ENCODE measurements around the gene TRIP12. TPM values are rescaled to one million over a fixed set of nuclear protein-coding genes. Genes with fewer than 3 reads are reported as not detected.

The TRIP12 gene
- total and polyA plus RNA-seq, 2 of the 8 experiments (the other 6 are each of a cell fraction or from before 2014, with no cell fraction given) = 23.1 to 174 TPM

GRCh38 chr2:229838729-229839128 lies 83.1 kb downstream of the TRIP12 start:
- H3K14ac ChIP-seq (ENCODE audit: insufficient read length) = no peak overlapping the region
- no peak overlapping the region for H3K27ac ChIP-seq (ENCODE audit: low read depth, low read length)
- H2BK5ac ChIP-seq (ENCODE audit: low read depth, low read length) = no peak overlapping the region
- H2AFZ ChIP-seq (ENCODE audit: low read length) = no peak overlapping the region
- no peak overlapping the region for H3K4me3 ChIP-seq (ENCODE audit: extremely low read depth in 1 of 4, insufficient read depth in 2 of 4, low read depth in 3 of 4, low read length in 4 of 4)
- no peaks in the 10 kb centered on the region; a peak in 1 of 4 replicates for H3K79me2 ChIP-seq (ENCODE audit: control insufficient read depth in 1 of 2, insufficient read depth in 2 of 2, low read length in 2 of 2)
- H3K56ac ChIP-seq (replicated peaks; ENCODE audit: insufficient read length, low read depth, low read length) = no peak overlapping the region
- 77% methylated on average over 6 of the region's 6 CpGs; no CpG with 5 or more reads in 1 of the 2 experiments for WGBS, 2 experiments (ENCODE audit: extremely low coverage in 1 of 2, insufficient coverage in 1 of 2, insufficient read length in 1 of 2, insufficient replicate concordance in 2 of 2, low coverage in 1 of 2, low lambda C conversion rate in 2 of 2, missing lambda C conversion rate in 1 of 2)
- no peaks in the 10 kb centered on the region for H3K27me3 ChIP-seq (replicated peaks in 1 of 4; ENCODE audit: control insufficient read depth in 3 of 4, extremely low read depth in 1 of 4, insufficient read depth in 3 of 4, low read length in 3 of 4)
- H4K8ac ChIP-seq (ENCODE audit: extremely low read depth, insufficient read depth, low read length) = no peak overlapping the region
- no peaks in the 10 kb centered on the region for H4K20me1 ChIP-seq (replicated peaks in 1 of 2; ENCODE audit: control insufficient read depth in 1 of 2, insufficient read depth in 2 of 2, low read length in 2 of 2)
- H4K5ac ChIP-seq (ENCODE audit: insufficient read length, low read depth, low read length) = no peak overlapping the region
- POLR2A ChIA-PET (ENCODE audit: partially characterized antibody) = interaction anchor here (0.6 to 1.1 kb wide), 2 partner anchors 12 to 227 kb away, joined by 3 to 4 read pairs; no protein-coding TSS in a partner anchor
- H3K36me3 ChIP-seq (ENCODE audit: control insufficient read depth in 2 of 4, insufficient read depth in 4 of 4, low read length in 3 of 4) = peaks cover 0 to 17% (median 2%) of the 10 kb centered on the region in 4 experiments; a peak in 1 of 8 replicates
- no peak overlapping the region for H4K91ac ChIP-seq (replicated peaks; ENCODE audit: insufficient read length, low read length)
- H3K9me3 ChIP-seq (ENCODE audit: insufficient read depth in 2 of 2, low read depth in 1 of 2, low read length in 1 of 2) = no peaks in the 10 kb centered on the region
- H2BK20ac ChIP-seq (ENCODE audit: low read length) = no peak overlapping the region
- no peaks in the 10 kb centered on the region for H3K23me2 ChIP-seq (ENCODE audit: low read depth, low read length)
- no peak overlapping the region for H2BK12ac ChIP-seq (ENCODE audit: low read depth, low read length)
- DNase-seq (ENCODE audit: low read depth in 1 of 2, low spot score in 2 of 2) (no peak), FAIRE-seq (no peak)
- CTCF ChIA-PET (ENCODE audit: partially characterized antibody) = interaction anchor here (0.8 to 1.2 kb wide), 3 partner anchors 45 to 923 kb away, joined by 3 to 5 read pairs (median 3); no protein-coding TSS in a partner anchor
- H2BK120ac ChIP-seq (replicated peaks; ENCODE audit: low read depth, low read length) = no peak overlapping the region
- peaks cover 4% of the 10 kb centered on the region; the same call in 1 of the 2 replicates for H3K79me1 ChIP-seq (ENCODE audit: low read depth, low read length)
- H2AK5ac ChIP-seq (ENCODE audit: low read depth, low read length) = no peak overlapping the region
- H3K23ac ChIP-seq (ENCODE audit: insufficient read length) = no peak overlapping the region
- no peak overlapping the region for H3K9ac ChIP-seq (replicated peaks in 1 of 4; ENCODE audit: extremely low read depth in 1 of 4, low read depth in 3 of 4, low read length in 3 of 4)
- no peak overlapping the region for H2BK15ac ChIP-seq (ENCODE audit: low read length)
- no peaks in the 10 kb centered on the region for H3K4me1 ChIP-seq (replicated peaks in 1 of 4; ENCODE audit: control insufficient read depth in 3 of 4, insufficient read depth in 4 of 4, low read length in 3 of 4)
- no peak overlapping the region for H3K4ac ChIP-seq (replicated peaks; ENCODE audit: insufficient read length, low read depth, low read length)
- no peak overlapping the region for H3K18ac ChIP-seq (ENCODE audit: extremely low read depth, low read length)
- no peak overlapping the region for H3K4me2 ChIP-seq (ENCODE audit: insufficient read depth in 1 of 2, low read depth in 2 of 2, low read length in 2 of 2)
- TF ChIP-seq MAX (IDR thresholded peaks at IDR 0.05) = no peak
- no peak for TF ChIP-seq CHD2 (IDR thresholded peaks at IDR 0.05; ENCODE audit: low read length)
- no peak for TF ChIP-seq SP2 (IDR thresholded peaks at IDR 0.05; ENCODE audit: low read length)
- no peak for TF ChIP-seq RNF2 (IDR thresholded peaks at IDR 0.05; ENCODE audit: borderline replicate concordance, low read depth, low read length, missing control alignments, poor library complexity, severe bottlenecking)
- no peak for TF ChIP-seq EGR1 (IDR thresholded peaks at IDR 0.05; ENCODE audit: borderline replicate concordance, low read depth, low read length)
- no peak for TF ChIP-seq POU5F1 (IDR thresholded peaks at IDR 0.05; ENCODE audit: low read depth, low read length)
- TF ChIP-seq NANOG (IDR thresholded peaks at IDR 0.05; ENCODE audit: insufficient read depth, low read depth, low read length, poor library complexity, severe bottlenecking) = no peak
- TF ChIP-seq JUND (IDR thresholded peaks at IDR 0.05; ENCODE audit: low read length) = no peak
- no peak for TF ChIP-seq ATF2 (IDR thresholded peaks at IDR 0.05; ENCODE audit: low read length)
- TF ChIP-seq EP300 (IDR thresholded peaks at IDR 0.05; ENCODE audit: borderline replicate concordance in 1 of 2, low read depth in 2 of 2, low read length in 2 of 2) = no peak
- TF ChIP-seq CHD1 (IDR thresholded peaks at IDR 0.05; ENCODE audit: low read depth, low read length) = no peak
- TF ChIP-seq TAF7 (optimal IDR thresholded peaks at IDR 0.05; ENCODE audit: borderline replicate concordance, low read depth, low read length) = no peak
